ENCODE results near the gene SMG6. TPM values are rescaled to one million over a fixed set of nuclear protein-coding genes. Genes with fewer than 3 reads are reported as not detected.

The SMG6 gene
- total RNA-seq, 1 donor from 2014 or later = 39.7 TPM

DNA sequence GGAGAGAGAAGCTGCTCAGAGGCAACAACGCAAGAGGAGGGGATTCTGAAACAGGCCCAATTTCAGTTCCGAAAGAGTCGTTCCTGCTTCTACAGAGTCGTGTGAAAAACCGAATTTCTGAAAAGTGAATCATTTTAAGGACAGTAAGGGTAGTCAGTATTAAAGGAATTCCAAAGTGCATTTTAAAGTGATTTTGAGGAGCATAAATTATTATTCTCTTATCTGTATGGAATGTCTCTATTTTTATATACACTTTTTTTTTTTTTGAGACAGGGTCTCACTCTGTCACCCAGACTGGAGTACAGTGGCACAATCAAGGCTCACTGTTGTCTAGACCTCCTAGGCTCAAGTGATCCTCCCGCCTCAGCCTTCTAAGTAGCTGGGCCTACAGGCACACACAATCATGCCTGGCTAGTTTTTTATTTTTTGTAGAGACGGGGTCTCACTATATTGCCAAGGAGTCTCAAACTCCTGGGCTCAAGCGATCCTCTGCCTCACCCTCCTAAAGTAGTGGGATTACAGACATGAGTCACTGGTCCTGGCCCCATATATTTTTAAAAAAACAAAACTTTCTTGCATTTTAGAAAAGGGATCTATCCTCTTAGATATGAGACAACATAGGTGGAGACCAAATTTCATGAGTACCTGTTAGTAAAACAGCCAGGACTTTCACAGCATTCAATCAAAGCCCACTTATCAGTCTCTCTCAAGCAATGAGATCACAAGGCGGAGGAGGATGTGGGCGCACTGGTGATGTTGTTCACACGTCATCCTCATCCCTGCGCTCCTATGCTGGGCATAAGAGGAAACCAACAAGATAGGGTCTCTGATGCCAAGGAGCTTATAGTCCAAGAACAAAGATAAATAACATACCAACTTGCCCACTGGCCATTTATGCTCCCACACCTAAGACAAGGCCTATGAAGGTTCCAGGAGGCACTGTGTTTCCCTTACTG, 53.2 kb downstream of the SMG6 start:
- no peak overlapping the region for H3K4me3 Mint-ChIP-seq (ENCODE audit: unreplicated experiment)
- H3K36me3 Mint-ChIP-seq (ENCODE audit: low read depth, unreplicated experiment) = peaks cover 28% of the 10 kb centered on the region
- Histone ChIP-seq H3K79me2 (ENCODE audit: insufficient read depth, low read length) (peaks cover 21% of the 10 kb centered on the region), H3K9me3 (ENCODE audit: insufficient read depth, low read depth, low read length) (no peaks in the 10 kb centered on the region), H3K27me3 (ENCODE audit: insufficient read depth, low read length) (no peaks in the 10 kb centered on the region), H3K36me3 (ENCODE audit: insufficient read depth, low read length) (peaks cover 3% of the 10 kb centered on the region), H4K20me1 (ENCODE audit: insufficient read depth, low read length) (no peaks in the 10 kb centered on the region), H3K4me2 (ENCODE audit: low read length) (peak overlapping the region; percentile 57), H3K4me3 (ENCODE audit: insufficient read depth, low read depth, low read length) (no peak overlapping the region), H3K27ac (ENCODE audit: low read depth, low read length) (peak overlapping the region; percentile 96), H3K4me1 (ENCODE audit: insufficient read depth, low read length) (peaks cover 27% of the 10 kb centered on the region), H2AFZ (ENCODE audit: low read depth, low read length) (no peak overlapping the region), H3K9ac (ENCODE audit: low read length) (peak overlapping the region; percentile 76)
- H3K27ac Mint-ChIP-seq (ENCODE audit: unreplicated experiment) = no peak overlapping the region
- peaks cover 14% of the 10 kb centered on the region for H3K4me1 Mint-ChIP-seq (ENCODE audit: low read depth, unreplicated experiment)
- peaks cover 3% of the 10 kb centered on the region for H3K9me3 Mint-ChIP-seq (ENCODE audit: unreplicated experiment)
- no peaks in the 10 kb centered on the region for H3K27me3 Mint-ChIP-seq (ENCODE audit: low read depth, unreplicated experiment)
- DNase-seq (ENCODE audit: low read depth) = peak; percentile 83
- TF ChIP-seq, protein P1, sequence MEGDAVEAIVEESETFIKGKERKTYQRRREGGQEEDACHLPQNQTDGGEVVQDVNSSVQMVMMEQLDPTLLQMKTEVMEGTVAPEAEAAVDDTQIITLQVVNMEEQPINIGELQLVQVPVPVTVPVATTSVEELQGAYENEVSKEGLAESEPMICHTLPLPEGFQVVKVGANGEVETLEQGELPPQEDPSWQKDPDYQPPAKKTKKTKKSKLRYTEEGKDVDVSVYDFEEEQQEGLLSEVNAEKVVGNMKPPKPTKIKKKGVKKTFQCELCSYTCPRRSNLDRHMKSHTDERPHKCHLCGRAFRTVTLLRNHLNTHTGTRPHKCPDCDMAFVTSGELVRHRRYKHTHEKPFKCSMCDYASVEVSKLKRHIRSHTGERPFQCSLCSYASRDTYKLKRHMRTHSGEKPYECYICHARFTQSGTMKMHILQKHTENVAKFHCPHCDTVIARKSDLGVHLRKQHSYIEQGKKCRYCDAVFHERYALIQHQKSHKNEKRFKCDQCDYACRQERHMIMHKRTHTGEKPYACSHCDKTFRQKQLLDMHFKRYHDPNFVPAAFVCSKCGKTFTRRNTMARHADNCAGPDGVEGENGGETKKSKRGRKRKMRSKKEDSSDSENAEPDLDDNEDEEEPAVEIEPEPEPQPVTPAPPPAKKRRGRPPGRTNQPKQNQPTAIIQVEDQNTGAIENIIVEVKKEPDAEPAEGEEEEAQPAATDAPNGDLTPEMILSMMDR (IDR thresholded peaks at IDR 0.05; ENCODE audit: insufficient read depth, low read depth, low read length) = no peak
- TF ChIP-seq EZH2 (IDR thresholded peaks at IDR 0.05; ENCODE audit: insufficient read depth, low read length) = no peak
- FAIRE-seq = peak; percentile 43

DNA sequence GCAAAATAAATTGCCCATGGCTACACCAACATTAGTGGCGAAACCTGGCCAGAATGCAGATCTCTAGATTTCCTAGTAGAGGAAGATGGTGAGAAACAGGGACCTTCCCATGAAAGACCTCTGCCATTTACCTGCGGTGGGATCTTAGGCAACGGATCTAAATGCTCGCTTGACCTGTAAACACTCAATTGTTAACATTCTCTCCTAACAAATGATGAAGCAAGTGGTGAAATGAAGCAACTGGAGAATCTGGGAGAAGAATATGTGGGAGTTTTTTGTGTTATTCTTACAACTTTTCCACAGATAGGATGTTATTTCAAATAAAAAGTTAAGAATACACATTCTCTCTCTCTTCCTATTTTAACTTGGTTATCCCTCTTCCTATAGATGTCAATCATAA, 56.6 kb downstream of the SMG6 start:
- H3K9me3 ChIP-seq (ENCODE audit: insufficient read depth, low read depth, low read length) = no peaks in the 10 kb centered on the region
- no peak overlapping the region for H3K27ac ChIP-seq (ENCODE audit: low read depth, low read length)
- Mint-ChIP-seq H3K9me3 (ENCODE audit: unreplicated experiment) (no peaks in the 10 kb centered on the region), H3K27ac (ENCODE audit: unreplicated experiment) (no peak overlapping the region), H3K4me3 (ENCODE audit: unreplicated experiment) (no peak overlapping the region), H3K4me1 (ENCODE audit: low read depth, unreplicated experiment) (peaks cover 28% of the 10 kb centered on the region), H3K36me3 (ENCODE audit: low read depth, unreplicated experiment) (peaks cover 24% of the 10 kb centered on the region), H3K27me3 (ENCODE audit: low read depth, unreplicated experiment) (no peaks in the 10 kb centered on the region)
- FAIRE-seq (no peak), DNase-seq (ENCODE audit: low read depth) (no peak)
- no peaks in the 10 kb centered on the region for H3K27me3 ChIP-seq (ENCODE audit: insufficient read depth, low read length)
- no peaks in the 10 kb centered on the region for H4K20me1 ChIP-seq (ENCODE audit: insufficient read depth, low read length)
- H3K79me2 ChIP-seq (ENCODE audit: insufficient read depth, low read length) = peaks cover 35% of the 10 kb centered on the region
- H3K4me2 ChIP-seq (ENCODE audit: low read length) = no peak overlapping the region
- TF ChIP-seq, protein P1 (IDR thresholded peaks at IDR 0.05; ENCODE audit: insufficient read depth, low read depth, low read length) = no peak
- no peak for TF ChIP-seq EZH2 (IDR thresholded peaks at IDR 0.05; ENCODE audit: insufficient read depth, low read length)
- H3K4me3 ChIP-seq (ENCODE audit: insufficient read depth, low read depth, low read length) = no peak overlapping the region
- H3K36me3 ChIP-seq (ENCODE audit: insufficient read depth, low read length) = no peaks in the 10 kb centered on the region
- no peak overlapping the region for H3K9ac ChIP-seq (ENCODE audit: low read length)
- H2AFZ ChIP-seq (ENCODE audit: low read depth, low read length) = no peak overlapping the region
- peaks cover 34% of the 10 kb centered on the region for H3K4me1 ChIP-seq (ENCODE audit: insufficient read depth, low read length)

All from astrocyte (in vitro differentiated cells and primary cell).